Gastrocnemius medialis (tissue), 4 donors: Measurements from ENCODE around the gene BMPR1B.
"Not testable (repeated sequence)": the region's sequence is repeated elsewhere in the genome, so short reads cannot be mapped to it uniquely, and the experiment has no call there.

Experiments
- CTCF ChIP-seq, 5 experiments: fragments of 450-650 bp in 3 of 5; fragments of 200-600 bp in 2 of 5; sonication (generic) in 2 of 5; IDR thresholded peaks in 4 of 5; conservative IDR thresholded peaks in 1 of 5; 1 replicate in 4 of 5; 2 replicates in 1 of 5; pipeline ENCODE4 v1.5.1; 2016 to 2019; ENCODE audit warnings: antibody characterized with exemption in 5 of 5, mild to moderate bottlenecking in 3 of 5, moderate library complexity in 3 of 5
- POLR2A ChIP-seq, 2 donors: fragments of 450-650 bp; IDR thresholded peaks; one replicate each; pipeline ENCODE4 v1.6.1; 2017; ENCODE audit warnings: antibody characterized with exemption in 2 of 2, mild to moderate bottlenecking in 2 of 2, moderate library complexity in 2 of 2

DNA sequence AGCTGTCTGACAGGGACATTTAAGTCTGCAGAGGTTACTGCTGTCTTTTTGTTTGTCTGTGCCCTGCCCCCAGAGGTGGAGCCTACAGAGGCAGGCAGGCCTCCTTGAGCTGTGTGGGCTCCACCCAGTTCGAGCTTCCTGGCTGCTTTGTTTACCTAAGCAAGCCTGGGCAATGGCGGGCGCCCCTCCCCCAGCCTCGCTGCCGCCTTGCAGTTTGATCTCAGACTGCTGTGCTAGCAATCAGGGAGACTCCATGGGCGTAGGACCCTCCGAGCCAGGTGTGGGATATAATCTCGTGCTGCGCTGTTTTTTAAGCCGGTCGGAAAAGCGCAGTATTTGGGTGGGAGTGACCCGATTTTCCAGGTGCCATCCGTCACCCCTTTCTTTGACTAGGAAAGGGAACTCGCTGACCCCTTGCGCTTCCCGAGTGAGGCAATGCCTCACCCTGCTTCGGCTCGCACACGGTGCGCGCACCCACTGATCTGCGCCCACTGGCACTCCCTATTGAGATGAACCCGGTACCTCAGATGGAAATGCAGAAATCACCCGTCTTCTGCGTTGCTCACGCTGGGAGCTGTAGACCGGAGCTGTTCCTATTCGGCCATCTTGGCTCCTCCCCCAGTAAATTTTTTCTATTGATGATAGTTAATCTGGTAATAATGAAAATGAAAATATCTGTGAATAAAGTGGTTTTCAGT, 83.6 kb downstream of the BMPR1B start:
- not testable (repeated sequence) for TF ChIP-seq CTCF (IDR thresholded peaks at IDR 0.05 in 4 of 5, conservative IDR thresholded peaks at IDR 0.05 in 1 of 5); POLR2A (IDR thresholded peaks at IDR 0.05)
